HEK293T (cell line): ENCODE data around the gene OR9A4.

ENCODE experiments used
- CTCF ChIA-PET: fragments of 350-600 bp; formaldehyde crosslinking; extraction: SDS; loops from one replicate; lab custom pipeline; 2021; ENCODE audit warnings: antibody characterized with exemption, inconsistent platforms; lab: Yijun Ruan, JAX
- POLR2A ChIA-PET: fragments of 350-600 bp; formaldehyde crosslinking; extraction: SDS; loops from one replicate; lab custom pipeline; 2020; ENCODE audit warnings: antibody characterized with exemption, inconsistent platforms; lab: Yijun Ruan, JAX
- DNase-seq: peaks from one replicate; pipeline ENCODE4 v3.0.0; 2012; ENCODE audit warnings: mixed read lengths; ENCODE audit errors: extremely low spot score
- ARNT ChIP-seq: fragments of 450-650 bp; IDR thresholded peaks from 2 replicates; pipeline ENCODE4 v1.6.1; 2017; ENCODE audit warnings: mild to moderate bottlenecking
- BHLHE40 ChIP-seq: fragments of 450-650 bp; IDR thresholded peaks from 2 replicates; pipeline ENCODE4 v1.6.1; 2016; ENCODE audit warnings: mild to moderate bottlenecking, moderate library complexity, borderline replicate concordance
- CTBP1 ChIP-seq: fragments of 450-650 bp; IDR thresholded peaks from 2 replicates; pipeline ENCODE4 v1.6.1; 2016; ENCODE audit warnings: borderline replicate concordance
- ELF4 ChIP-seq: fragments of 450-650 bp; IDR thresholded peaks from 2 replicates; pipeline ENCODE4 v1.6.1; 2017; ENCODE audit warnings: antibody characterized with exemption
- FOXA1 ChIP-seq: fragments of 450-650 bp; IDR thresholded peaks from 2 replicates; pipeline ENCODE4 v1.6.1; 2016; ENCODE audit warnings: mild to moderate bottlenecking
- FOXK2 ChIP-seq: fragments of 450-650 bp; IDR thresholded peaks from 2 replicates; pipeline ENCODE4 v1.6.1; 2016; ENCODE audit warnings: mild to moderate bottlenecking
- FOXM1 ChIP-seq: fragments of 450-650 bp; IDR thresholded peaks from 2 replicates; pipeline ENCODE4 v1.6.1; 2017; ENCODE audit warnings: mild to moderate bottlenecking, borderline replicate concordance
- HDGF ChIP-seq: fragments of 450-650 bp; IDR thresholded peaks from 2 replicates; pipeline ENCODE4 v1.6.1; 2017; ENCODE audit warnings: antibody characterized with exemption, borderline replicate concordance
- L3MBTL2 ChIP-seq: fragments of 450-650 bp; conservative IDR thresholded peaks from 2 replicates; pipeline ENCODE4 v1.6.1; 2016; ENCODE audit warnings: mild to moderate bottlenecking
- LEF1 ChIP-seq: fragments of 450-650 bp; IDR thresholded peaks from 2 replicates; pipeline ENCODE4 v1.6.1; 2017; ENCODE audit warnings: mild to moderate bottlenecking, borderline replicate concordance
- NFRKB ChIP-seq: fragments of 450-650 bp; IDR thresholded peaks from 2 replicates; pipeline ENCODE4 v1.6.1; 2016; ENCODE audit warnings: mild to moderate bottlenecking, moderate library complexity
- SP1 ChIP-seq: fragments of 450-650 bp; IDR thresholded peaks from 2 replicates; pipeline ENCODE4 v1.6.1; 2017
- SUZ12 ChIP-seq: fragments of 450-650 bp; IDR thresholded peaks from 2 replicates; pipeline ENCODE4 v1.6.1; 2016; ENCODE audit warnings: mild to moderate bottlenecking
- TARDBP ChIP-seq: fragments of 450-650 bp; IDR thresholded peaks from 2 replicates; pipeline ENCODE4 v1.6.1; 2016
- ZNF384 ChIP-seq: fragments of 450-650 bp; IDR thresholded peaks from 2 replicates; pipeline ENCODE4 v1.6.1; 2016
- TF ChIP-seq, protein P1 (sequence below): fragments of 450-650 bp; IDR thresholded peaks from 2 replicates; pipeline ENCODE4 v1.6.1; 2016

The OR9A4 gene

DNA sequence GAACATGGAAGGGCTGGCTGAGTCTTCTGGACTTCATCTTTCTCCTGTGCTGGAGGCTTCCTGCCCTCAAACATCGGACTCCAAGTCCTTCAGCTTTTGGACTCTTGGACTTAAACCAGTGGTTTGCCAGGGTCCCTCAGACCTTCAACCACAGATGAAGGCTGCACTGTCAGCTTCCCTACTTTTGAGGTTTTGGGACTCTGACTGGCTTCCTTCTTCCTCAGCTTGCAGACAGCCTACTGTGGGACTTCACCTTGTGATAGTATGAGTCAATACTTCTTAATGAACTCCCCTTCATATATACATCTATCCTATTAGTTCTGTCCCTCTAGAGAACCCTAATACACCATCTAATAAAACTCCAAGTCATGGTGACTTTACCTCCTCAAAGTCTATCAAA lies 34.6 kb downstream of the OR9A4 start:
- ChIA-PET CTCF (no interaction called here), POLR2A (no interaction called here)
- no peak for TF ChIP-seq FOXK2
- no peak for DNase-seq

DNA sequence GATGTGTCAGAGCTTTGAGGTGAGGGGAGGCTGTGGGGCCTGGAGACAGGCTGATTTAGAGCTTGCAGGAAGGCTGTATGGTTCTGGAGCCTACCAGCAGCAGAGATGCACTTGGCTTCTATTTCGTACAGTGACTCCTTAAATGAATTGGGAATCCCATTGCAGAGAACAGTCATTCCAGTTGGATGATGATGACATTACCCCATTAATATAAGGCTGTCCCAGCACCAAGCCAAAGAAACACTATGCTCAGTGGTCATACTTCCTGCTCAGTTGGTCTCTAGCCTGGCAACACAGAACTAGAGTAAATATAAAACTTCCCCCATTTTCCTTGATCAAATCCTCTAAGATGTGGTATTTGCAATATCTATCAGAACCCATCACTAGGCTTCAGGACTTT lies 36.3 kb downstream of the OR9A4 start:
- ChIA-PET CTCF (no interaction called here), POLR2A (no interaction called here)
- no peak for DNase-seq
- TF ChIP-seq BHLHE40 (no peak), HDGF (no peak), FOXM1 (no peak), L3MBTL2 (no peak), ELF4 (no peak), SP1 (no peak), TARDBP (no peak), LEF1 (no peak), CTBP1 (no peak)

DNA sequence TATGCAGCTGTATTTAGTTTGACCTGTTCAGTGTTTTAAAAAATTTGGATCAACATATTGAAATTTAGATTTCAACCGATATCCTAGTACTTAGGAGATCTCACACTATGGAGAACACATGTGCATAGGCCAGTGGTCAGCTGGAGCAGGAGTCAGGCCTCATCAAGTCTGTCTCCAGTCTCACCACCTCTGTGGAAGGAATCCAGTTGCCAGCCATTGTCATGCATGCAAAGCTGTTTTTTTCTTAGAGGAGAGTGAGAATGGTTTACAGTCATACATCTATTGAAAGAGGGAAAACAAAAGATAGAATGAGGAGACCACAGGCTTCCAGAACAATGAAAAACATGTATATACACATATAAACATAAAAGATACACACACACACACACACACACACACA lies 38.1 kb downstream of the OR9A4 start:
- TF ChIP-seq L3MBTL2 = no peak
- ChIA-PET POLR2A (no interaction called here), CTCF (no interaction called here)
- DNase-seq = no peak

DNA sequence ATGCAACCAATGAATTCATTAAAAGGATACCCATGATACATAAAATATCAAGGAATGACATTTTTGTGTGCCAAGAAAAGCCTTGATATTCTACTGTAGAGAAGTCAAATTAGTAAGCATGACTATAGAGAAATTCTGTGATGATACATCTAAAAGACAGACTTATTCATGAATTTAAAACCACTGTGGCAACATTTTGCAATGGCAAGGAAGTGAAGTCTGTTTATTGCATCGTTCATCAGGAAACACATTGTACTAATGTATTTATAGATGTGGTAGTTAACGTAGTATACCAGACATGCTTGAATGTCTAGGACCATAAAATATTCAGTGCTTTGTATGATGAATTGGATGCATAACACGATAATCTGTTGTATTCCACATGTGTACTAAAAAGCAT lies 39.9 kb downstream of the OR9A4 start:
- DNase-seq = no peak
- TF ChIP-seq ELF4 = no peak
- TF ChIP-seq TARDBP = no peak
- no peak for TF ChIP-seq SUZ12
- no peak for TF ChIP-seq HDGF
- no peak for TF ChIP-seq FOXM1
- no peak for TF ChIP-seq ARNT
- TF ChIP-seq BHLHE40 = no peak
- TF ChIP-seq NFRKB = no peak
- no peak for TF ChIP-seq L3MBTL2
- TF ChIP-seq FOXK2 = no peak
- TF ChIP-seq SP1 = no peak
- TF ChIP-seq FOXA1 = no peak
- TF ChIP-seq, protein P1, sequence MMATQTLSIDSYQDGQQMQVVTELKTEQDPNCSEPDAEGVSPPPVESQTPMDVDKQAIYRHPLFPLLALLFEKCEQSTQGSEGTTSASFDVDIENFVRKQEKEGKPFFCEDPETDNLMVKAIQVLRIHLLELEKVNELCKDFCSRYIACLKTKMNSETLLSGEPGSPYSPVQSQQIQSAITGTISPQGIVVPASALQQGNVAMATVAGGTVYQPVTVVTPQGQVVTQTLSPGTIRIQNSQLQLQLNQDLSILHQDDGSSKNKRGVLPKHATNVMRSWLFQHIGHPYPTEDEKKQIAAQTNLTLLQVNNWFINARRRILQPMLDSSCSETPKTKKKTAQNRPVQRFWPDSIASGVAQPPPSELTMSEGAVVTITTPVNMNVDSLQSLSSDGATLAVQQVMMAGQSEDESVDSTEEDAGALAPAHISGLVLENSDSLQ = no peak
- ChIA-PET CTCF (no interaction called here), POLR2A (no interaction called here)

DNA sequence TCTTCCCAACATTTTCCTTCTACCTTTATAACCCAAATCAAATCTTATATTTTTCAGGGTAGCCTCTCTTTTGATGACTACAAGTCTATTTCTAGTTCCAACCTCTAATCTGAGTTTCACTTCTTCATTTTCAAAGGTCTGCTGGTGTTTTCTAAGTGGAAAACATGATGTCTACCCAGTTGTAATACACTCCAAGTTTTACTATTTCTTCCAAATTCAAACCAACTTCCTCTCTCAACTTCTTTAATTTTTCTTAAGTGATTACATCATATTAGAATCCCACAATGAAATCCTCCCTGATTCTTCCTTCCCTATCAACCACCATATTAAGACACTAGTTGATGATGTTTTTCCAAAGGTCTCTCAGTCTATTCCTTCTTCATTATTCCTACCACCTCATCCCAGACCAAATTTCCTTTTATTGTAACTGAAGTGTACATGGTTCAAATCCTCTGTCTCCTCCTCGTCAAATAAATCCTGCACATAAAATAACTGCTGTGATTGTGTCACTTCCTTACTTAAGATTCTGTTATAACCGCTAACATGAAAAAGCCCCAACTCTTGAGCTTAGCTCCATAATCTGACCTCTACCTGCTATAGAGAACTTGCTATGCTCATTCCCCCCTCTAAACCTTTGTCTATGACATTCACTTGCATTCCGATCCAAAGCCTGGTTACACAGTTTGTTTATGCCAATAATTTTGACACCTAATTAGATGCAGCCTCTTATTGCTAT lies 44.7 kb downstream of the OR9A4 start:
- CTCF ChIA-PET = no interaction called here

More for the DNA sequence above, 44.7 kb downstream of the OR9A4 start:
- TF ChIP-seq SP1 = no peak
- TF ChIP-seq ZNF384 = no peak
- TF ChIP-seq FOXM1 = no peak
- TF ChIP-seq TARDBP = no peak
- TF ChIP-seq, protein P1 = no peak
- no peak for TF ChIP-seq HDGF
- TF ChIP-seq CTBP1 = no peak
- TF ChIP-seq SUZ12 = no peak
- TF ChIP-seq FOXK2 = no peak
- no peak for TF ChIP-seq ARNT
- TF ChIP-seq LEF1 = no peak
- no peak for TF ChIP-seq BHLHE40
- TF ChIP-seq NFRKB = no peak
- no peak for TF ChIP-seq FOXA1
- no peak for TF ChIP-seq L3MBTL2
- no peak for TF ChIP-seq ELF4
- DNase-seq = no peak
- POLR2A ChIA-PET = no interaction called here
